Activated T-cell treated with anti-CD3 and anti-CD28 coated beads for 48 hours (primary cell): Measurements from ENCODE around the gene MEIG1.
A peak's percentile ranks its signal among the peaks of the same experiment; 100 is the strongest.
"Not testable (repeated sequence)": the region's sequence is repeated elsewhere in the genome, so short reads cannot be mapped to it uniquely, and the experiment has no call there.

Experiments used
- DNase-seq: peaks from one replicate; pipeline ENCODE4 v3.0.0-alpha.2; 2020; ENCODE audit warnings: low read depth

MEIG1 gene

GRCh38 chr10:14954934-14955333, 4.3 kb upstream of the MEIG1 start:
- DNase-seq, result no peak

- DNase-seq, result no peak
Observed at GRCh38 chr10:14958872-14959220, 342 bp upstream of the MEIG1 start.

DNA sequence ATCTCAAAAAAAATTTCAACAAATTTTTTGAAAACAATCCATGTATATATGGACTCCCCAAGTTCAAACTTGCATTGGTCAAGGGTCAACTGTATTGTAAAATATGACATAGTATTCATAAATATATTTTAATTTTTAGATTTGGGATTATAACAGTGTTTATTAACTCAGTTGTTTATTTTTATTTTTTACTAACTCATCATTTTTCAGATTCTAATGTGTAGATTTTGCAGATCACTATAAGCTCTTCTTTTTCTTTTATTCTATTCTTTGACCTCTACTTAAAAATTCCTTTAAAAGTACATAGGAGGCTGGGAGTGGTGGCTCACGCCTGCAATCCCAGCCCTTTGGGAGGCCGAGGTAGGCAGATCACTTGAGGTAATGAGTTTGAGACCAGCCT, 8.7 kb downstream of the MEIG1 start:
- no peak for DNase-seq

GRCh38 chr10:14971867-14972448, 12.8 kb downstream of the MEIG1 start:
- peak; percentile 30 for DNase-seq

DNA sequence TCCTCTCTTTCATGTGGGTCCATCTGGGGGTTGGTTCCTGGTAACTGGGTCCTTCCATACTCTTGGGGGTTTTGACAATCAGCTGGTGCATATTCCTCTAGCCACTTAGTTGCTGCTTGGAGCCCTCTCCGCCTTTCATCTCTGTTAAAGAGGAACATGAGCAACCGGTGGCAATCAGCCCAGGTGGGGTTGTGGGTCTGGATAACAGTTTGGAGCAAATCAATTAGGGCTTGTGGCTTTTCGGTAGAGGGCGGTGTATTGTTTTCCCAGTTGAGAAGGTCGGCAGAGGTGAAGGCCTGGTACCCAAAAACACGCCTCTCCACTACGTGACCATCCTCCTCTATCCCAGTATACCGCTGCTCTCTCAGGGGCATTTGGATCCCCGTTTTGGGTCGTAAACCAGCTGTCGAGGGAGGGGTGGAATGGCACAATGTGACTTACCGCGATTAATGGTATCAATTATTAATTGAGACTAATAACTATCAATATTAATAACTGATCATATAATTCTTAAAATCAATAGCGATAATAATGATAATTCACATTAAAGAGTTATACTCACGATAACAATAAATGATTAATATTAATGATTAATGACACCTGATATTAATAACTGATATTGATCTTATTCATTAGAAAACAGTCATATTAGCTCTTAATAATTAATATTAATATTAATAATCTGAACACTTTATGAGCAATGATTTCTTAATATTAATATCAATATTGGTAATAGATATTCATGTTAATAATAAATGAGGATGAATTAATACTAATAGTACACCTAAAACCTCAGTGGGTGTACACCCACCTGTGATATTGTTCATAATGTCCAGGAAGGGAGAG, 15.2 kb downstream of the MEIG1 start:
- DNase-seq, result not testable (repeated sequence)

DNA sequence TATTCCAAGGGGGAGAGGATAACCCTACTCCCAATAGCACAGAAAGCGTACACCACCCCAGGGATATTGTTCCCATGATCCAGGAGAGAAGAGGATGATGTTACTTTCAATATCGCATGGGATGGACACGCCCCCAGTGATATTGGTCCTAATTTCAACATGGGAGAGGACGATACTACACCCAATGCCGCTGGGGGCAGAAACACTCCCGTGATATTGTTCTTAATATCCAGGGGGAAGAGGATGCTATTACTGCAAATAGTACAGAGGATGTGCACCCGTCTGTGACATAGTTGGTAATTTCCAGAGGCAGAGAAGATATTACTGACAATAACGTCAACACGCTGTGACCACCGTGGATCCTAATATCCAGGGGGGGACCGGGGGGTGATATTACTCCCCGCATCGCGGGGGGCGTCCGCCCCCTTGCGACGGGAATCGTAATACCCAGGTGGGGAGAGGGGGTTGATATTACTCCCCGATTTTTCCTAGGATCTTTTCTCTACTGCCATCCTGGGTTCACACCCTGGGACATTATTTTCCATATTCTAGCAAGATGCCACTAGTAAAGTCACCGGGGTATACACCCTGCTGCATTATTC, 16.6 kb downstream of the MEIG1 start:
- no peak for DNase-seq

- no peak for DNase-seq
Observed at GRCh38 chr10:14982744-14983143, 23.6 kb downstream of the MEIG1 start.

GRCh38 chr10:14989552-14989951, 30.4 kb downstream of the MEIG1 start:
- DNase-seq, result not testable (repeated sequence)

DNA sequence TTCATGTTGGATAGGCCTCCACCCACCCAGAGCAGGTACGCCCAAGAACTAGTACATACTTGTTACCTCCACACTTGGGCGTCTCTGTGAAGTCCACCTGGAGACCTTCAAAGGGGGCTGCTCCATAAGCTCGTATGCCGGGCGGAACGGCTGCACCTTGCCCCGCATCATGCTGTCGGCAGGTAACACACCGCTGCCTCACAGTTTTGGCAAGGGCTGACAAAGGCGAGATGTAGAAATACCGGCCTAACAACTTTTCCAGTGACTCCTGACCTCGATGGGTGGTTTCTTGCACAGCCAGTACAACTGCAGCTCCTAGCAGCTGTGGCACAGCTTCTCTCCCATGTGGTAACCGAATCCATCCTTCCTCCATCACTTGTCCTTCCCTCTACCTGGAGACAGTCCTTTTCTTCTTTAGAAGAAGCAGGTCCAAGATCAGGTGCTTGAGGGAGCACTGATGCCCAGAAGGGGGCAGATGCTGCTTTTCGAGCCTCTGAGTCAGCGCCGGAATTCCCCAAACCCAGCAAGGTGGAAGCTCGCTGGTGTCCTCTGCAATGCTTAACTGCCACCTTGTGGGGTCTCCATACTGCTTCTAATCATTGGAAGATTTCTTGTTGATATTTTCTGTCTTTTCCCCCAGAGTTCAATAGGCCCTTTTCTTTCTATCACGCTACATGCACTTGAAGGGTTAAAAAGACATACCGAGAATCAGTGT, 32.0 kb downstream of the MEIG1 start:
- peak; percentile 53 for DNase-seq

DNA sequence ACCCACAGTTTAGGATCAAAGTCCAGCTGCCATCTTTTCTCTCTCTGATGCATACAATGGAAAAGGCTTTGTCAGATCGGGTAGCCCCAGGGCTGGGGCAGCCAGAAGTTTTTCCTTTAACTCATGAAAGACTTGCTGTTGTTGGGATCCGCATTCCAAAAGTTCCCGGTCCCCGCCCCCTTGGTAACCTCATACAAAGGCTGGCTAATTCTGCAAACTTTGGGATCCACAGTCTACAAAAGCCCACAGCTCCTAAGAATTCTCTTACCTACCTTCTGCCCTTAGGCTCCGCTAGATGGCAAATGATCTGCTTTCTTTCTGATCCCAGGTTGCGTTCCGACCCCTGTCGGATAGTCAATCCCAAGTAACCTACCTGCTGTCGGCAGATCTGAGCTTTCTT, 33.1 kb downstream of the MEIG1 start:
- DNase-seq, result not testable (repeated sequence)

- DNase-seq, result not testable (repeated sequence)
Observed at GRCh38 chr10:14993500-14994455, 34.6 kb downstream of the MEIG1 start.

DNA sequence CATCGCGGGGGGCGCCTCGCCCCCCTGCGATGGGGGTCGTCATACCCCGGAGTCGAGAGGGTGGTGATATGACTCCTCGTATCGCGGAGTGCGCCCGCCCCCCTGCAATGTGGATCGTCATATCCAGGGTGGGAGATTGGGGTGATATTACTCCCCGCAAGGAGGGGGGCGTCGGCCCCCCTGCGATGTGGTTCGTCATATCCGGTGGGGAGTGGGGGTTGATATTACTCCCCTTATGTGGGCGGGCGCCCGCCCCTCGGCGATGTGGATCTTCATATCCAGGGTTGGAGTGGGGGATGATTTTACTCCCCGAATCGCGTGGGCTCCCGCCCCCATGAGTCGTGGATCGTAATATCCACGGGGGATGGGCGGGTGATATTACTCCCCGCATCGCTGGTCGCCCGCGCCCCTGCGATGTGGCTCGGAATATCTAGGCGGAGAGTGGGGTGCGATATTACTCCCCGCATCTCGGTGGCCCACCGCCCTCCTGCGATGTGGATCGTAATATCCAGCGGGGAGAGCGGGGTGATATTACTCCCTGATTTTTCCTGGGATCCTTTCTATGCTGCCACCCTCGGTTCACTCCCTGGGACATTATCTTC, 36.9 kb downstream of the MEIG1 start:
- no peak for DNase-seq

DNA sequence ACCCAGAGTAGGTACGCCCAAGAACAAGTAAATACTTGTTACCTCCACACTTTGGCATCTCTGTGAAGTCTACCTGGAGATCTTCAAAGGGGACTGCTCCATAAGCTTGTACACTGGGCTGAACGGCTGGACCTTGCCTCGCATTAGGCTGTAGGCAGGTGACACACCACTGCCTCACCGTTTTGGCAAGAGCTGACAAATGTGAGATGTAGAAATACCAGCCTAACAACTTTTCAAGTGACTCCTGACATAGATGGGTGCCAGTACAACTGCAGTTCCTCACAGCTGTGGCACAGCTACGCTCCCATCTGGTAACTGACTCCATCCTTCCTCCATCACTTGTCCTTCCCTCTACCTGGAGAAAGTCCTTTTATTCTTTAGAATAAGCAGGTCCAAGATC, 54.3 kb downstream of the MEIG1 start:
- not testable (repeated sequence) for DNase-seq

DNA sequence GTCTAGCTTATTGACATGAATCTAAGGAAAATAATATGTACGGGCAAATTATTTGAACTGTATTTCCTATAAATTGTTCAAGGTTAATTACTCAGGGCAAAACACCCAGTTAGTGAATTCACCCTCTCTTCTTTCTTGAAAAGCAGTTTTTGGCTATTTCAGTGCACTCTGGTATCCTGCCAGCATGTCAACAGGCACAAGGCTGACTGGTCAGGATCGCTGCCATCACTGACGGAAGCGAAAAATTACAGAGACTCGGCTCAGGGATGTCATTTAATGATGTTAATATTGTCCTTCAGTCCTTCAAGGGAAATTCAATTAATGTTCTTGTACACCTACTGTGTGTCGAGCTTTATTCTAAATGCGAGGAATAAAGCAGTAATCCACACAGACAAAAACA, 56.3 kb downstream of the MEIG1 start:
- DNase-seq, result no peak

GRCh38 chr10:15020966-15021365, 61.8 kb downstream of the MEIG1 start:
- not testable (repeated sequence) for DNase-seq
